Lower leg skin (tissue), 4 donors: ENCODE data around the gene NKD1. TPM values are rescaled to one million over a fixed set of nuclear protein-coding genes. Genes with fewer than 3 reads are reported as not detected.

Experiments
- DNase-seq, 2 donors: peaks; one replicate each; pipeline ENCODE4 v3.0.0-alpha.2; 2019; ENCODE audit warnings: low spot score in 2 of 2
- H3K4me3 ChIP-seq: fragments of 200-600 bp; sonication (generic); 2 replicates; pipeline ENCODE4 v1.5.1; 2017; ENCODE audit warnings: mild to moderate bottlenecking, low read depth; ENCODE audit not compliant: poor library complexity, severe bottlenecking
- CTCF ChIP-seq, 3 donors: fragments of 450-650 bp; IDR thresholded peaks; one replicate each; pipeline ENCODE4 v1.5.1; 2016; ENCODE audit warnings: antibody characterized with exemption in 3 of 3, mild to moderate bottlenecking in 3 of 3, moderate library complexity in 2 of 3
- POLR2A ChIP-seq, 2 donors: fragments of 450-650 bp; IDR thresholded peaks; one replicate each; pipeline ENCODE4 v1.6.1; 2016 to 2017; ENCODE audit warnings: antibody characterized with exemption in 2 of 2, mild to moderate bottlenecking in 1 of 2, moderate library complexity in 1 of 2
- WGBS, 2 donors: methylation state at CpG; one replicate each; pipeline ENCODE4 v1.1.5; 2018; 5-methylcytosine and 5-hydroxymethylcytosine counted together
- intact Hi-C: fragments of 100-400 bp; cut with DNase I; formaldehyde crosslinking; loops from one replicate; pipeline ENCODE4 v1.15.0; 2023; ENCODE audit warnings: low total_unique reads
- total RNA-seq, 4 donors: library from RNA; depleted of rRNA; stranded (reverse); fragments of >200 nt; gene quantifications; one replicate each; pipeline ENCODE4 v1.1.0, GENCODE V29; 2016

The NKD1 gene
- total RNA-seq, 4 donors from 2014 or later, result 5.1 to 15.2 (median 7.2) TPM

- intact Hi-C loops, result no loop called here
- TF ChIP-seq CTCF (IDR thresholded peaks at IDR 0.05), result no peak
- no peak for TF ChIP-seq POLR2A (IDR thresholded peaks at IDR 0.05)
- DNase-seq, result no peak
- H3K4me3 ChIP-seq, result no peak overlapping the region
- 86 to 88% methylated on average over 1 of the region's 1 CpG for WGBS, 2 donors
Observed at GRCh38 chr16:50634947-50635346, 86.8 kb downstream of the NKD1 start.

GRCh38 chr16:50635505-50636392 is 87.6 kb downstream of the NKD1 start:
- no peak for DNase-seq
- intact Hi-C loops, result no loop called here
- no peak overlapping the region for H3K4me3 ChIP-seq
- WGBS, 2 donors, result 65 to 70% methylated on average over 17 of the region's 17 CpGs
- TF ChIP-seq POLR2A (IDR thresholded peaks at IDR 0.05), result no peak
- TF ChIP-seq CTCF (IDR thresholded peaks at IDR 0.05), result no peak

GRCh38 chr16:50636753-50637374 is 88.7 kb downstream of the NKD1 start:
- intact Hi-C loops, result no loop called here
- WGBS, 2 donors, result 91 to 94% methylated on average over 10 of the region's 10 CpGs
- no peak for TF ChIP-seq POLR2A (IDR thresholded peaks at IDR 0.05)
- no peak for TF ChIP-seq CTCF (IDR thresholded peaks at IDR 0.05)
- DNase-seq, result no peak
- no peak overlapping the region for H3K4me3 ChIP-seq

- intact Hi-C loops, result no loop called here
- no peak for DNase-seq
- H3K4me3 ChIP-seq, result no peak overlapping the region
- TF ChIP-seq POLR2A (IDR thresholded peaks at IDR 0.05), result no peak
- TF ChIP-seq CTCF (IDR thresholded peaks at IDR 0.05), result no peak
- WGBS, 2 donors, result 80 to 85% methylated on average over 12 to 13 of the region's 13 CpGs
Observed at GRCh38 chr16:50637716-50638602, 89.8 kb downstream of the NKD1 start.

- TF ChIP-seq POLR2A (IDR thresholded peaks at IDR 0.05) (no peak), CTCF (IDR thresholded peaks at IDR 0.05) (no peak)
- DNase-seq, result no peak
- H3K4me3 ChIP-seq, result no peak overlapping the region
- intact Hi-C loops, result no loop called here
- 82 to 91% methylated on average over 8 of the region's 8 CpGs for WGBS, 2 donors
Observed at GRCh38 chr16:50638816-50639670, 90.8 kb downstream of the NKD1 start.
